Measurements from ENCODE around the gene MGAT4D.
A peak's percentile ranks its signal among the peaks of the same experiment; 100 is the strongest.
"Not testable (repeated sequence)": the region's sequence is repeated elsewhere in the genome, so short reads cannot be mapped to it uniquely, and the experiment has no call there.

The MGAT4D gene

GRCh38 chr4:140427919-140428471 is 70.1 kb downstream of the MGAT4D start:
- no peak for DNase-seq

- DNase-seq: peak; percentile 44
Observed at GRCh38 chr4:140427106-140427918, 70.8 kb downstream of the MGAT4D start, which contains the start of gene CLGN. TSS of gene CLGN (minus strand) at chr4:140427648. CDS start at chr4:140413078, 14,570 bp downstream.

- DNase-seq: no peak
Observed at GRCh38 chr4:140426610-140427105, 71.4 kb downstream of the MGAT4D start.

GRCh38 chr4:140423106-140423505 is 75.0 kb downstream of the MGAT4D start:
- DNase-seq: no peak

- DNase-seq: not testable (repeated sequence)
Observed at GRCh38 chr4:140413130-140413969, 84.7 kb downstream of the MGAT4D start.

- no peak for DNase-seq
Observed at GRCh38 chr4:140408974-140409373, 89.1 kb downstream of the MGAT4D start.

DNA sequence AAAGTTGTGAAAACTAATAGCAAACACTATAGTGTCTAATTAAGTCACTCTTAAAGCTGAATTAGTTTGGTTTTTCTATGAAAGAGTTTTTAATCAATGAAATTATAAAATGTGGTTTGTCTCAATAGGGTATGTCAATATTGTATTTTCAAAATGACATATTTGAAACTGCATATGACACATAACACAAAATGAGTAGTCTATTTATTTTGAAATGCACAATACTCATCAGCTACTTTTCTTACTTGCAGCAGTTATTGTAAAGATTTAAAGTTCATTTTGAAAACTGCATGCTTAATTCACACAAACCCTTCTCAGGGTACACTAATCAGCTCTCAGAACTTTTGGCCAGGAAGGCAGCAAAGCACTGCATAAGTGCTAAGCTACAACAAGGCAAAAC is 91.8 kb downstream of the MGAT4D start:
- no peak for DNase-seq

- DNase-seq: no peak
Observed at GRCh38 chr4:140400111-140400510, 98.0 kb downstream of the MGAT4D start.

- DNase-seq: no peak
Observed at GRCh38 chr4:140395668-140396067, 102.4 kb downstream of the MGAT4D start.

All from stimulated activated CD4-positive, alpha-beta T cell treated with anti-CD3 and anti-CD28 coated beads, Interleukin-1b, Interleukin-23, amount 100 ng/mL, for 48 hours (primary cell).